Measurements from ENCODE around the gene MVB12B.

- TF ChIP-seq, protein P1, sequence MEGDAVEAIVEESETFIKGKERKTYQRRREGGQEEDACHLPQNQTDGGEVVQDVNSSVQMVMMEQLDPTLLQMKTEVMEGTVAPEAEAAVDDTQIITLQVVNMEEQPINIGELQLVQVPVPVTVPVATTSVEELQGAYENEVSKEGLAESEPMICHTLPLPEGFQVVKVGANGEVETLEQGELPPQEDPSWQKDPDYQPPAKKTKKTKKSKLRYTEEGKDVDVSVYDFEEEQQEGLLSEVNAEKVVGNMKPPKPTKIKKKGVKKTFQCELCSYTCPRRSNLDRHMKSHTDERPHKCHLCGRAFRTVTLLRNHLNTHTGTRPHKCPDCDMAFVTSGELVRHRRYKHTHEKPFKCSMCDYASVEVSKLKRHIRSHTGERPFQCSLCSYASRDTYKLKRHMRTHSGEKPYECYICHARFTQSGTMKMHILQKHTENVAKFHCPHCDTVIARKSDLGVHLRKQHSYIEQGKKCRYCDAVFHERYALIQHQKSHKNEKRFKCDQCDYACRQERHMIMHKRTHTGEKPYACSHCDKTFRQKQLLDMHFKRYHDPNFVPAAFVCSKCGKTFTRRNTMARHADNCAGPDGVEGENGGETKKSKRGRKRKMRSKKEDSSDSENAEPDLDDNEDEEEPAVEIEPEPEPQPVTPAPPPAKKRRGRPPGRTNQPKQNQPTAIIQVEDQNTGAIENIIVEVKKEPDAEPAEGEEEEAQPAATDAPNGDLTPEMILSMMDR (IDR thresholded peaks at IDR 0.05; ENCODE audit: low read depth, low read length) = no peak
- TF ChIP-seq POLR2A (IDR thresholded peaks at IDR 0.05; ENCODE audit: extremely low read depth, insufficient read length) (no peak), MAX (IDR thresholded peaks at IDR 0.05; ENCODE audit: low read depth, low read length) (no peak)
Observed at GRCh38 chr9:126463426-126463825, 136.8 kb downstream of the MVB12B start.
